ENCODE measurements around the gene SOX6.

- TF ChIP-seq, protein P1, sequence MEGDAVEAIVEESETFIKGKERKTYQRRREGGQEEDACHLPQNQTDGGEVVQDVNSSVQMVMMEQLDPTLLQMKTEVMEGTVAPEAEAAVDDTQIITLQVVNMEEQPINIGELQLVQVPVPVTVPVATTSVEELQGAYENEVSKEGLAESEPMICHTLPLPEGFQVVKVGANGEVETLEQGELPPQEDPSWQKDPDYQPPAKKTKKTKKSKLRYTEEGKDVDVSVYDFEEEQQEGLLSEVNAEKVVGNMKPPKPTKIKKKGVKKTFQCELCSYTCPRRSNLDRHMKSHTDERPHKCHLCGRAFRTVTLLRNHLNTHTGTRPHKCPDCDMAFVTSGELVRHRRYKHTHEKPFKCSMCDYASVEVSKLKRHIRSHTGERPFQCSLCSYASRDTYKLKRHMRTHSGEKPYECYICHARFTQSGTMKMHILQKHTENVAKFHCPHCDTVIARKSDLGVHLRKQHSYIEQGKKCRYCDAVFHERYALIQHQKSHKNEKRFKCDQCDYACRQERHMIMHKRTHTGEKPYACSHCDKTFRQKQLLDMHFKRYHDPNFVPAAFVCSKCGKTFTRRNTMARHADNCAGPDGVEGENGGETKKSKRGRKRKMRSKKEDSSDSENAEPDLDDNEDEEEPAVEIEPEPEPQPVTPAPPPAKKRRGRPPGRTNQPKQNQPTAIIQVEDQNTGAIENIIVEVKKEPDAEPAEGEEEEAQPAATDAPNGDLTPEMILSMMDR (IDR thresholded peaks at IDR 0.05; ENCODE audit: insufficient read depth, low read depth, low read length) = no peak
- no peak for TF ChIP-seq EZH2 (IDR thresholded peaks at IDR 0.05; ENCODE audit: insufficient read depth, low read length)
These were observed 371.1 kb downstream of the SOX6 start for GRCh38 chr11:15985127-15985859.

All from astrocyte (in vitro differentiated cells and primary cell).